ENCODE measurements around the gene AIG1. TPM values are rescaled to one million over a fixed set of nuclear protein-coding genes. Genes with fewer than 3 reads are reported as not detected.

Gene AIG1
- total RNA-seq, 1 experiment from 2014 or later: 2.2 TPM

DNA sequence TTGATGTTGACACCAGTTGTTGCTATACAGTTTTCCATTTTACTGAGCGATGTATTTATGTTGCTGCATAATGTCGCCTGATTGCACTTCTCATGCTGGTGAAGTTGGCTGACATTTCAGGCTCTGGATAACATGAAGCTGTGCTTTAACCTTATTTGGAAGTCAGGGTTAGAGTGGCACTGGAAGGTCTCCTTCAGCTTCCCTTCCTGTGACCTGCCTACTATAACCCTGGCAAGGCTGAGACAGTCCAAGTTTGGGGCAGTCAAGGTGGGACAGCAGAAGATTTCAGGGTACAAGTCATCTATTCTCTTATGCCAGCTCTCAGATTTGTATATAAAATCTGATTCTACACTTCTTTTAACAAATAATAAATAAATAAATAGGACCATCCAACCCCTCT lies 127.6 kb downstream of the AIG1 start:
- Histone ChIP-seq H3K27ac (ENCODE audit: low read depth, low read length, poor library complexity, severe bottlenecking) (no peak overlapping the region), H3K36me3 (ENCODE audit: insufficient read depth, low read length, poor library complexity, severe bottlenecking) (no peaks in the 10 kb centered on the region), H3K4me3 (ENCODE audit: low read depth, low read length, poor library complexity, severe bottlenecking) (no peak overlapping the region), H3K27me3 (replicated peaks; ENCODE audit: insufficient read depth, low read depth, low read length, poor library complexity) (no peaks in the 10 kb centered on the region), H3K9me3 (ENCODE audit: low read depth, low read length, poor library complexity, severe bottlenecking) (no peaks in the 10 kb centered on the region), H3K4me1 (ENCODE audit: insufficient read depth, low read length, poor library complexity, severe bottlenecking) (no peaks in the 10 kb centered on the region)
- no peak for DNase-seq (ENCODE audit: low spot score)
- ChIA-PET POLR2A (ENCODE audit: low non-redundant PET) (no interaction called here), CTCF (no interaction called here)
- BruUV-seq (replicated peaks): no TSS peak
- TF ChIP-seq EZH2 (IDR thresholded peaks at IDR 0.05; ENCODE audit: borderline replicate concordance, low read depth, low read length, poor library complexity, severe bottlenecking): no peak
- TF ChIP-seq, protein P1, sequence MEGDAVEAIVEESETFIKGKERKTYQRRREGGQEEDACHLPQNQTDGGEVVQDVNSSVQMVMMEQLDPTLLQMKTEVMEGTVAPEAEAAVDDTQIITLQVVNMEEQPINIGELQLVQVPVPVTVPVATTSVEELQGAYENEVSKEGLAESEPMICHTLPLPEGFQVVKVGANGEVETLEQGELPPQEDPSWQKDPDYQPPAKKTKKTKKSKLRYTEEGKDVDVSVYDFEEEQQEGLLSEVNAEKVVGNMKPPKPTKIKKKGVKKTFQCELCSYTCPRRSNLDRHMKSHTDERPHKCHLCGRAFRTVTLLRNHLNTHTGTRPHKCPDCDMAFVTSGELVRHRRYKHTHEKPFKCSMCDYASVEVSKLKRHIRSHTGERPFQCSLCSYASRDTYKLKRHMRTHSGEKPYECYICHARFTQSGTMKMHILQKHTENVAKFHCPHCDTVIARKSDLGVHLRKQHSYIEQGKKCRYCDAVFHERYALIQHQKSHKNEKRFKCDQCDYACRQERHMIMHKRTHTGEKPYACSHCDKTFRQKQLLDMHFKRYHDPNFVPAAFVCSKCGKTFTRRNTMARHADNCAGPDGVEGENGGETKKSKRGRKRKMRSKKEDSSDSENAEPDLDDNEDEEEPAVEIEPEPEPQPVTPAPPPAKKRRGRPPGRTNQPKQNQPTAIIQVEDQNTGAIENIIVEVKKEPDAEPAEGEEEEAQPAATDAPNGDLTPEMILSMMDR (conservative IDR thresholded peaks at IDR 0.05; ENCODE audit: low read depth, low read length): no peak
- intact Hi-C loops (cut with micrococcal nuclease; ENCODE audit: unreplicated experiment): no loop called here

DNA sequence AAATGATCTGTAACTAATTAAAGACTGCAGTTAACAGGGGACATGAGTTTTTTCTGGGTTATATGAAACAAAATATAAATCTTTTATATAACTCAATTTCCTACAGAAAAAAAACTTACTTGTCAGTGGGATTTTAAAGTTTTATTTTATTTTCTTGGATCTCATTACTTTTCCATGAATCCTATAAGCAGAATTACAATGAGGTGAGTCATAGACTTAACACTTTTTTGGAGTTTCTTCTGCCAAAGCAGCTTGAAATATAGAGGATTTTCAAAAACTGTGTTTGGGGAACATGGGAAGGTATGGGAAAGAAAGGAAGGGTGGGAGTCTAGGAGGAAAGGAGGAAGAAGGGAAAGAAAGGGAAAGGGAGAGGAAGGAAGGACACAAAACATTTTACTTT lies 130.7 kb downstream of the AIG1 start:
- BruUV-seq (replicated peaks): no TSS peak

DNA sequence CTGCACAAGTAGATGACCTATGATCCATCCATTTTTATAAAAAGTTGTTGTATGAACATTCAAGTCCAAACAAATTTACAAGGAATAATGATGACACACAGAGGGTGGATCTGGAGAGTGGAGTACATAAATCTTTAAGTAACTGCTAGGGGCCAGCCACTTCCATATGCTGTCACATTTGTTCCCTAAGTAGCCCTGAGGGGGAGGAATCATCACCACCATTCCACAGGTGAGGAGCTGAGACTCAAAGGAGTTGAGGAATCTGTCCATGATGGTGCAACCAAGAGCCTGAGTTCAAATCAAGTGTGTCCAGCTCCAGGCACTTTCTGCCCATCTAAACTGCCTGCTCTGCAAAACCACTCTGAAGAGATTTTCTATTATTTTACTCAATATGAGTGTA lies 132.1 kb downstream of the AIG1 start:
- no peak for TF ChIP-seq EZH2 (IDR thresholded peaks at IDR 0.05; ENCODE audit: borderline replicate concordance, low read depth, low read length, poor library complexity, severe bottlenecking)
- TF ChIP-seq, protein P1 (conservative IDR thresholded peaks at IDR 0.05; ENCODE audit: low read depth, low read length): no peak
- Histone ChIP-seq H3K4me1 (ENCODE audit: insufficient read depth, low read length, poor library complexity, severe bottlenecking) (no peaks in the 10 kb centered on the region), H3K36me3 (ENCODE audit: insufficient read depth, low read length, poor library complexity, severe bottlenecking) (no peaks in the 10 kb centered on the region), H3K27me3 (replicated peaks; ENCODE audit: insufficient read depth, low read depth, low read length, poor library complexity) (no peaks in the 10 kb centered on the region), H3K9me3 (ENCODE audit: low read depth, low read length, poor library complexity, severe bottlenecking) (no peaks in the 10 kb centered on the region), H3K4me3 (ENCODE audit: low read depth, low read length, poor library complexity, severe bottlenecking) (no peak overlapping the region), H3K27ac (ENCODE audit: low read depth, low read length, poor library complexity, severe bottlenecking) (no peak overlapping the region)
- POLR2A ChIA-PET (ENCODE audit: low non-redundant PET): no interaction called here
- BruUV-seq (replicated peaks): no TSS peak
- CTCF ChIA-PET: no interaction called here
- no peak for DNase-seq (ENCODE audit: low spot score)
- intact Hi-C loops (cut with micrococcal nuclease; ENCODE audit: unreplicated experiment): no loop called here

More for the DNA sequence above, 130.7 kb downstream of the AIG1 start:
- CTCF ChIA-PET: no interaction called here
- Histone ChIP-seq H3K4me3 (ENCODE audit: low read depth, low read length, poor library complexity, severe bottlenecking) (no peak overlapping the region), H3K4me1 (ENCODE audit: insufficient read depth, low read length, poor library complexity, severe bottlenecking) (no peaks in the 10 kb centered on the region), H3K36me3 (ENCODE audit: insufficient read depth, low read length, poor library complexity, severe bottlenecking) (no peaks in the 10 kb centered on the region), H3K9me3 (ENCODE audit: low read depth, low read length, poor library complexity, severe bottlenecking) (no peaks in the 10 kb centered on the region), H3K27me3 (replicated peaks; ENCODE audit: insufficient read depth, low read depth, low read length, poor library complexity) (no peaks in the 10 kb centered on the region), H3K27ac (ENCODE audit: low read depth, low read length, poor library complexity, severe bottlenecking) (no peak overlapping the region)
- intact Hi-C loops (cut with micrococcal nuclease; ENCODE audit: unreplicated experiment): no loop called here
- TF ChIP-seq, protein P1 (conservative IDR thresholded peaks at IDR 0.05; ENCODE audit: low read depth, low read length): no peak
- no peak for TF ChIP-seq EZH2 (IDR thresholded peaks at IDR 0.05; ENCODE audit: borderline replicate concordance, low read depth, low read length, poor library complexity, severe bottlenecking)
- POLR2A ChIA-PET (ENCODE audit: low non-redundant PET): no interaction called here
- no peak for DNase-seq (ENCODE audit: low spot score)

Data from A673 (cell line).